Measurements from ENCODE around the gene NELL1. TPM values are rescaled to one million over a fixed set of nuclear protein-coding genes. Genes with fewer than 3 reads are reported as not detected.

Gene NELL1
- total and polyA plus RNA-seq, 2 experiments from 2014 or later: 8.9 to 20.1 TPM

DNA sequence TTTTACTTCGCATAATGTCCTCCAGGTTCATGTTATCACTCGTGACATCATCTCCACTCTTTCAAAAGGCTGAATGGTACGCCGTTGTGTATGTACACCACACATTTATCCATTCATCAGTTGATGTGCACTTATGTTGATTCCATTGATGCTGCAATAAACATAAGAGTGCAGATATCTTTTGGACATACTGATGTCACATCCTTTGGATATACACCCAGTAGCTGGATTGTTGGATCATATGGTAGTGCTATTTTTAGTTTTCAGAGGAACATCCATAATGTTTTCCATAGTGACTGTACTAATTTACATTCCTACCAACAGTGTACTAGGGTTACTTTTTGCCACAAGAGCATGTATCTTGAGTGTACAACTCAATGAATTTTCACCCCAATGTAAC is 25.0 kb upstream of the NELL1 start:
- Histone ChIP-seq H3K4me2 (no peak overlapping the region), H2AFZ (no peak overlapping the region), H3K4me1 (ENCODE audit: insufficient read depth) (peaks cover 5% of the 10 kb centered on the region), H3K9me2 (replicated peaks; ENCODE audit: insufficient read depth) (no peaks in the 10 kb centered on the region), H3K79me2 (no peaks in the 10 kb centered on the region), H3K4me3 (no peak overlapping the region), H3K27me3 (no peaks in the 10 kb centered on the region), H3K36me3 (replicated peaks; ENCODE audit: insufficient read depth, low read depth) (no peaks in the 10 kb centered on the region), H4K20me1 (ENCODE audit: insufficient read depth, poor library complexity, severe bottlenecking) (no peaks in the 10 kb centered on the region), H3K9me3 (ENCODE audit: low read depth) (no peaks in the 10 kb centered on the region), H3K27ac (no peak overlapping the region)
- WGBS (ENCODE audit: low lambda C conversion rate, missing lambda C conversion rate): 86% methylated on average over 4 of the region's 4 CpGs
- no peak for DNase-seq (ENCODE audit: low spot score)
- TF ChIP-seq EZH2 (IDR thresholded peaks at IDR 0.05; ENCODE audit: borderline replicate concordance): no peak
- TF ChIP-seq, protein P1, sequence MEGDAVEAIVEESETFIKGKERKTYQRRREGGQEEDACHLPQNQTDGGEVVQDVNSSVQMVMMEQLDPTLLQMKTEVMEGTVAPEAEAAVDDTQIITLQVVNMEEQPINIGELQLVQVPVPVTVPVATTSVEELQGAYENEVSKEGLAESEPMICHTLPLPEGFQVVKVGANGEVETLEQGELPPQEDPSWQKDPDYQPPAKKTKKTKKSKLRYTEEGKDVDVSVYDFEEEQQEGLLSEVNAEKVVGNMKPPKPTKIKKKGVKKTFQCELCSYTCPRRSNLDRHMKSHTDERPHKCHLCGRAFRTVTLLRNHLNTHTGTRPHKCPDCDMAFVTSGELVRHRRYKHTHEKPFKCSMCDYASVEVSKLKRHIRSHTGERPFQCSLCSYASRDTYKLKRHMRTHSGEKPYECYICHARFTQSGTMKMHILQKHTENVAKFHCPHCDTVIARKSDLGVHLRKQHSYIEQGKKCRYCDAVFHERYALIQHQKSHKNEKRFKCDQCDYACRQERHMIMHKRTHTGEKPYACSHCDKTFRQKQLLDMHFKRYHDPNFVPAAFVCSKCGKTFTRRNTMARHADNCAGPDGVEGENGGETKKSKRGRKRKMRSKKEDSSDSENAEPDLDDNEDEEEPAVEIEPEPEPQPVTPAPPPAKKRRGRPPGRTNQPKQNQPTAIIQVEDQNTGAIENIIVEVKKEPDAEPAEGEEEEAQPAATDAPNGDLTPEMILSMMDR (IDR thresholded peaks at IDR 0.05; ENCODE audit: poor library complexity): no peak
- no peak for TF ChIP-seq EZH2phosphoT487 (IDR thresholded peaks at IDR 0.05; ENCODE audit: low read depth, severe bottlenecking, unreplicated experiment)

DNA sequence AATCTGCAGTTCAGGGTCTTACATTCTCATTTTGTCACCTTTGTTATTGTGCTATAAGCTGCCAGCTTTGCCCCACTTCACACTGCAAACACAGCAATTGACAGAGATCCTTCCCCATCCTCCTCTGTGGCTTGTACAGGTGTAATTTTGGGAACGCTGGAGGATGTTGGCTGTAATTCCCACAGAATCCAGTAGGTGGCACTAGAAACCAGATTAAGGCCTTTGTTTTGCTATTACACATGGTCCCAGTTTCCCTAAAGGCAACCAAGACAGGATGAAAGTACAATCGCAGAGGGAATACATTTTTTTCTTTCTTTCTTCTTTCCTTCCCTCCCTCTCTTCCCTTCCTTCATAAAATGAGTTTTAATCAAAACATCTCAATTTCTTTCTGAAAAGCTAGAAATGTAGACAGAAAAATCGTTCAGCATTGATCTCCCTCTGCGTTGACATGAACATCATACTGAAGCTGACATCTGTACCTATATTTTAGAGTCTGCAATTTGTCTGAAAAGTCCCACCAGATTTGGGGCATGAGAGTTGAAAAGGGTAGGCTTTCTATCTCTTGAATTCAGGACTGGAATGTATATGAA is 21.3 kb upstream of the NELL1 start:
- Histone ChIP-seq H3K27me3 (peaks cover 4% of the 10 kb centered on the region), H3K4me1 (ENCODE audit: insufficient read depth) (peaks cover 5% of the 10 kb centered on the region), H3K36me3 (replicated peaks; ENCODE audit: insufficient read depth, low read depth) (no peaks in the 10 kb centered on the region), H3K9me3 (ENCODE audit: low read depth) (no peaks in the 10 kb centered on the region), H3K27ac (no peak overlapping the region), H3K79me2 (no peaks in the 10 kb centered on the region), H3K4me2 (no peak overlapping the region), H2AFZ (no peak overlapping the region), H4K20me1 (ENCODE audit: insufficient read depth, poor library complexity, severe bottlenecking) (no peaks in the 10 kb centered on the region), H3K4me3 (no peak overlapping the region), H3K9me2 (replicated peaks; ENCODE audit: insufficient read depth) (no peaks in the 10 kb centered on the region)
- TF ChIP-seq, protein P1 (IDR thresholded peaks at IDR 0.05; ENCODE audit: poor library complexity): peak; percentile 88
- TF ChIP-seq EZH2 (IDR thresholded peaks at IDR 0.05; ENCODE audit: borderline replicate concordance): no peak
- DNase-seq (ENCODE audit: low spot score): peak; percentile 69
- WGBS (ENCODE audit: low lambda C conversion rate, missing lambda C conversion rate): 43% methylated on average over 4 of the region's 4 CpGs

DNA sequence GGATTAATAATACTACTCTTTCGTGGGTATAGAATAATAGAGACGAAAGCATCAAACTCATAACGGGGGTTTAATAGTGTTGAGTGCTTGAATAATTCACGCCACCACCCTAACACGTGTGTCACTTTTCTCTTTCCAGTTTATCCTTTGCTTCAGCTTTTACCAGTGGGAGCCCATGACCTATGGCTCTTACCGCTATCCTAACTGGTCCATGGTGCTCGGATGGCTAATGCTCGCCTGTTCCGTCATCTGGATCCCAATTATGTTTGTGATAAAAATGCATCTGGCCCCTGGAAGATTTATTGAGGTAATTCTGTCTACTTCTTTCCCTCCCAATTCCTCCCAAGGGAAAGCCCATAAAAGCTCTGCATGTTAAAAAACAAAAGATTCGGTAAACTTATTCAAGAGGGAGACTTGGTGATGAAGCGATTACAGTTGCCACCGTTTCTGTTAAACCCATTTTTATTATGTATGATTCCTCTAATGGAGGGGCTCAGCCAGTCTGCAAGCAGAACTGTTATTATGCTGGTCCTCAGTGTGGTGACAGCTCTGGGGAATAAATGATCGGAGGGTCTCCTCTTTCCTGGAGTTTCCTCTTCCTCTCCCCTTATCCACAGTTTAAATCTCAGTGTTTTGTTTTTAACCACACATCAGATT is 17.1 kb upstream of the NELL1 start:
- Histone ChIP-seq H3K79me2 (no peaks in the 10 kb centered on the region), H3K9me2 (replicated peaks; ENCODE audit: insufficient read depth) (no peaks in the 10 kb centered on the region), H3K9me3 (ENCODE audit: low read depth) (no peaks in the 10 kb centered on the region), H3K27ac (no peak overlapping the region), H3K4me1 (ENCODE audit: insufficient read depth) (peaks cover 5% of the 10 kb centered on the region), H3K4me3 (no peak overlapping the region), H3K27me3 (peaks cover 26% of the 10 kb centered on the region), H3K4me2 (no peak overlapping the region), H4K20me1 (ENCODE audit: insufficient read depth, poor library complexity, severe bottlenecking) (no peaks in the 10 kb centered on the region), H2AFZ (no peak overlapping the region), H3K36me3 (replicated peaks; ENCODE audit: insufficient read depth, low read depth) (no peaks in the 10 kb centered on the region)
- no peak for TF ChIP-seq EZH2phosphoT487 (IDR thresholded peaks at IDR 0.05; ENCODE audit: low read depth, severe bottlenecking, unreplicated experiment)
- TF ChIP-seq EZH2 (IDR thresholded peaks at IDR 0.05; ENCODE audit: borderline replicate concordance): no peak
- TF ChIP-seq, protein P1 (IDR thresholded peaks at IDR 0.05; ENCODE audit: poor library complexity): no peak
- DNase-seq (ENCODE audit: low spot score): no peak
- WGBS (ENCODE audit: low lambda C conversion rate, missing lambda C conversion rate): 81% methylated on average over 13 of the region's 13 CpGs

All from hepatocyte (in vitro differentiated cells).